Smooth muscle cell (in vitro differentiated cells): Measurements from ENCODE around the gene NFATC1. TPM values are rescaled to one million over a fixed set of nuclear protein-coding genes. Genes with fewer than 3 reads are reported as not detected.

Experiments
- DNase-seq: peaks from one replicate; lab custom pipeline; 2025; ENCODE audit not compliant: unreplicated experiment; lab: John Stamatoyannopoulos, UW
- H2AFZ ChIP-seq: fragments of 200-600 bp; sonication (generic); 2 replicates; pipeline ENCODE4 v1.6.0; 2016; ENCODE audit warnings: antibody characterized with exemption, low read depth, mild to moderate bottlenecking
- H3F3A ChIP-seq: fragments of 200-600 bp; sonication (generic); 2 replicates; pipeline ENCODE4 v1.6.0; 2017; ENCODE audit warnings: antibody characterized with exemption, low read depth
- H3K27ac ChIP-seq: fragments of 200-600 bp; sonication (generic); 2 replicates; pipeline ENCODE4 v1.5.1; 2016; ENCODE audit warnings: low read depth, mild to moderate bottlenecking
- H3K27me3 ChIP-seq: fragments of 200-600 bp; sonication (generic); 2 replicates; pipeline ENCODE4 v1.6.1; 2016; ENCODE audit warnings: low read depth, mild to moderate bottlenecking
- H3K36me3 ChIP-seq: fragments of 200-600 bp; sonication (generic); 2 replicates; pipeline ENCODE4 v1.5.1; 2016; ENCODE audit warnings: low read depth
- H3K4me1 ChIP-seq: fragments of 200-600 bp; sonication (generic); 2 replicates; pipeline ENCODE4 v1.5.1; 2016; ENCODE audit warnings: low read depth
- H3K4me2 ChIP-seq: fragments of 200-600 bp; sonication (generic); 2 replicates; pipeline ENCODE4 v1.6.0; 2016; ENCODE audit warnings: mild to moderate bottlenecking
- H3K4me3 ChIP-seq: fragments of 200-600 bp; sonication (generic); 2 replicates; pipeline ENCODE4 v1.5.1; 2016; ENCODE audit warnings: mild to moderate bottlenecking
- H3K79me2 ChIP-seq: fragments of 200-600 bp; sonication (generic); 2 replicates; pipeline ENCODE4 v1.6.0; 2016; ENCODE audit warnings: low read depth, mild to moderate bottlenecking
- H3K9ac ChIP-seq: fragments of 200-600 bp; sonication (generic); 2 replicates; pipeline ENCODE4 v1.6.0; 2016; ENCODE audit warnings: low read depth
- H3K9me3 ChIP-seq: fragments of 200-600 bp; sonication (generic); replicated peaks from 2 replicates; pipeline ENCODE4 v1.5.1; 2016; ENCODE audit warnings: low read depth
- H4K20me1 ChIP-seq: fragments of 200-600 bp; sonication (generic); 2 replicates; pipeline ENCODE4 v1.6.0; 2016; ENCODE audit warnings: low read depth
- WGBS: methylation state at CpG from one replicate; pipeline ENCODE4 v1.1.7; 2016; ENCODE audit warnings: low lambda C conversion rate; 5-methylcytosine and 5-hydroxymethylcytosine counted together
- polyA plus RNA-seq: library from polyadenylated mRNA; unstranded; fragments of >200 nt; fragmentation: Nextera tagmentation; extraction: Ambion mirVana; gene quantifications from 2 replicates; pipeline ENCODE4 v1.2.1, GENCODE V29; 2016
- total RNA-seq: library from RNA; depleted of rRNA; stranded (reverse); fragments of >200 nt; gene quantifications from 2 replicates; pipeline ENCODE4 v1.2.3, GENCODE V29; 2014
- TF ChIP-seq, protein P1 (sequence below): fragments of 200-600 bp; sonication (generic); IDR thresholded peaks from 2 replicates; pipeline ENCODE4 v1.5.1; 2017; ENCODE audit warnings: borderline replicate concordance, mild to moderate bottlenecking, antibody characterized with exemption; ENCODE audit not compliant: insufficient read depth, poor library complexity, severe bottlenecking

NFATC1 gene
- total and polyA plus RNA-seq, 2 experiments from 2014 or later, result 13.1 to 19.2 TPM

DNA sequence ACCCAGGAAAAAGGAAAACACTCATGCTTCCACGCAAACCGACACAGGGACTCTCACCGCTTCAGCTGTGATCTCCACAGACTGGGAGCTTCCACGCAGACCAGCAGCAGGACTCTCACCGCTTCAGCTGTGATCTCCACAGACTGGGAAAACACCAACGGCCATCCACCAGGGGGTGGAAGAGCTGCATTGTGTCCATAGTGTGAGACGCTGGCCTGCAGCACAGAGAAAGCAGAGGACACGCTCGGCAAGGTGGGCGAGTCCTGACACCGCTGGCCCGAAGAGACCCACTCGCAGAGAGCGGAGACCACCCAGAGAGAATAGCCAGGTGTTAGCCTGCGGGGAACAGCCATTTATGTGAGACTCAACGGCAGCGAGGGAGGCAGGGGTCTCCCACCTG is 42.5 kb upstream of the NFATC1 start:
- H3K27me3 ChIP-seq, result no peaks in the 10 kb centered on the region
- H3F3A ChIP-seq, result no peaks in the 10 kb centered on the region
- no peaks in the 10 kb centered on the region for H3K4me1 ChIP-seq
- H3K9ac ChIP-seq, result no peak overlapping the region
- WGBS, result 81% methylated on average over 17 of the region's 17 CpGs
- no peaks in the 10 kb centered on the region for H3K9me3 ChIP-seq
- no peak overlapping the region for H3K4me2 ChIP-seq
- no peaks in the 10 kb centered on the region for H3K79me2 ChIP-seq
- H4K20me1 ChIP-seq, result no peaks in the 10 kb centered on the region
- DNase-seq, result no peak
- TF ChIP-seq, protein P1, sequence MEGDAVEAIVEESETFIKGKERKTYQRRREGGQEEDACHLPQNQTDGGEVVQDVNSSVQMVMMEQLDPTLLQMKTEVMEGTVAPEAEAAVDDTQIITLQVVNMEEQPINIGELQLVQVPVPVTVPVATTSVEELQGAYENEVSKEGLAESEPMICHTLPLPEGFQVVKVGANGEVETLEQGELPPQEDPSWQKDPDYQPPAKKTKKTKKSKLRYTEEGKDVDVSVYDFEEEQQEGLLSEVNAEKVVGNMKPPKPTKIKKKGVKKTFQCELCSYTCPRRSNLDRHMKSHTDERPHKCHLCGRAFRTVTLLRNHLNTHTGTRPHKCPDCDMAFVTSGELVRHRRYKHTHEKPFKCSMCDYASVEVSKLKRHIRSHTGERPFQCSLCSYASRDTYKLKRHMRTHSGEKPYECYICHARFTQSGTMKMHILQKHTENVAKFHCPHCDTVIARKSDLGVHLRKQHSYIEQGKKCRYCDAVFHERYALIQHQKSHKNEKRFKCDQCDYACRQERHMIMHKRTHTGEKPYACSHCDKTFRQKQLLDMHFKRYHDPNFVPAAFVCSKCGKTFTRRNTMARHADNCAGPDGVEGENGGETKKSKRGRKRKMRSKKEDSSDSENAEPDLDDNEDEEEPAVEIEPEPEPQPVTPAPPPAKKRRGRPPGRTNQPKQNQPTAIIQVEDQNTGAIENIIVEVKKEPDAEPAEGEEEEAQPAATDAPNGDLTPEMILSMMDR, result no peak
- no peak overlapping the region for H3K27ac ChIP-seq
- no peaks in the 10 kb centered on the region for H3K36me3 ChIP-seq
- no peak overlapping the region for H2AFZ ChIP-seq
- no peak overlapping the region for H3K4me3 ChIP-seq

DNA sequence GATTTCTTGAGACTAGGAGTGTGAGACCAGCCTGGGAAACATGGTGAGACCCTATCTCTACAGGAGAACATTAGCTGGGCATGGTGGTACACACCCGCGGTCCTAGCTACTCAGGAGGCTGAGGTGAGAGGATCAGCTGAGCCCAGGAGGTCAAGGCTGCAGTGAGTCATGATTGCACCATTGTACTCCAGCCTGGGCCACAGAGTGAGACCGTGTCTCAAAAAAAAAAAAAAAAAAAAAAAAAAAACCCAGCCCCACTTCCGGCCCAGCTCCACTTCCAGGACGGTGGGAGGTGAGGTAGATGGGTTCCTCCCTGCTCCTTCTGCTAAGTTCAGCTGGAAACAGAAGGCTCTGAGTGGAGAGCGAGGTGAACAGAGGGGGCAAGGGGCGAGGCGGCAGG is 41.4 kb upstream of the NFATC1 start:
- Histone ChIP-seq H3K9me3 (no peaks in the 10 kb centered on the region), H3K4me2 (no peak overlapping the region), H3K4me3 (no peak overlapping the region), H3K27me3 (no peaks in the 10 kb centered on the region), H3K27ac (no peak overlapping the region), H2AFZ (no peak overlapping the region), H3K4me1 (no peaks in the 10 kb centered on the region), H3K79me2 (no peaks in the 10 kb centered on the region), H3K36me3 (no peaks in the 10 kb centered on the region), H3F3A (no peaks in the 10 kb centered on the region), H4K20me1 (no peaks in the 10 kb centered on the region), H3K9ac (no peak overlapping the region)
- no peak for DNase-seq
- TF ChIP-seq, protein P1, result no peak
- 96% methylated on average over 8 of the region's 8 CpGs for WGBS

DNA sequence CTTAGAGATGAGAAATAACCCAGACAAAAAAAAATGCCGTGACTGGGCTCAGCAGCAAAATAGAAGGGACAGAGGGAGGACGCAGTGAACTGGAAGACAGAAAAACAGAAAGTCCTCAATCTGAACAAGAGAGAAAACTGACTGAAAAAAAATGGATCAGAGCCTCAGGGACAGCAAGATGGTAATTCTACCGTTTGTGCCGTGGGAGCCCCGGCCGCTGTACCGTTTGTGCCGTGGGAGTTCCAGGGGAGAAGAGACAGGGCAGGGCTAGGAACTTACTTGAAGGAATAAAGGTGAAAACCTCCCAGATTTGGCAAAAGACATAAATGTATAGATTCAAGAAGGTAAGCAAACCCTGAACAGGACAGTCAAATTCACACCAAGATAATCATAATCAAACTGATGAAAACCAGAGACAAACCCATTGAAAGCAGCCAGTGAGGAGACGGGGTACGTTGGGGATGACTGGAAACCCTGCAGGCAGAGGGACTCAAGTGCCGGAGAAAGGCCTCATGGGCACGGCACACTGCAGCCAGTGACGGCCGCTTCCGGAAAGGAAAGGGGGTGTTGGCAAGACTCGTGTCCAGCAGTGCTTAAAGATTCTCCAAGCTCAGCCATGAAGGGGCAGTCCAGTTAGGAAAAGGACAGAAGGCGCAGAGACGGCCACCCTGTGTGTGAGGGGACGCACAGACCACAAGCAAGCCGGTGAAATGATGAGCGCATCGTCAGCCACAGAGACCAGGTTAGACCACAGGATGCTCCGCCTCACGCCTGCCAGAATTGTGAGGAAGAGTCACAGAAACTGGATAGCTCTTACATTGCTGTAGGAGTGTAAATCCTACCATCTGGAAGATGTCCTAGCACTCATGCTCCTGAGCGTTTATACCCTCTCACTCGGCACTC is 40.0 kb upstream of the NFATC1 start:
- DNase-seq, result no peak
- H3K27me3 ChIP-seq, result no peaks in the 10 kb centered on the region
- H3K4me3 ChIP-seq, result no peak overlapping the region
- no peaks in the 10 kb centered on the region for H4K20me1 ChIP-seq
- no peak overlapping the region for H3K4me2 ChIP-seq
- H3K9me3 ChIP-seq, result no peaks in the 10 kb centered on the region
- no peaks in the 10 kb centered on the region for H3K4me1 ChIP-seq
- TF ChIP-seq, protein P1, result no peak
- H3K9ac ChIP-seq, result no peak overlapping the region
- no peaks in the 10 kb centered on the region for H3K79me2 ChIP-seq
- 90% methylated on average over 26 of the region's 26 CpGs for WGBS
- no peak overlapping the region for H2AFZ ChIP-seq
- no peak overlapping the region for H3K27ac ChIP-seq
- no peaks in the 10 kb centered on the region for H3F3A ChIP-seq
- no peaks in the 10 kb centered on the region for H3K36me3 ChIP-seq

GRCh38 chr18:79356435-79356834 is 39.3 kb upstream of the NFATC1 start:
- DNase-seq, result no peak
- Histone ChIP-seq H3K27ac (no peak overlapping the region), H3K36me3 (no peaks in the 10 kb centered on the region), H2AFZ (no peak overlapping the region), H4K20me1 (no peaks in the 10 kb centered on the region), H3K9me3 (no peaks in the 10 kb centered on the region), H3K9ac (no peak overlapping the region), H3K4me1 (no peaks in the 10 kb centered on the region), H3K4me2 (no peak overlapping the region), H3F3A (no peaks in the 10 kb centered on the region), H3K27me3 (no peaks in the 10 kb centered on the region), H3K79me2 (no peaks in the 10 kb centered on the region), H3K4me3 (no peak overlapping the region)
- TF ChIP-seq, protein P1, result no peak
- 81% methylated on average over 5 of the region's 5 CpGs for WGBS
